Measurements from ENCODE around the gene RIN1. TPM values are rescaled to one million over a fixed set of nuclear protein-coding genes. Genes with fewer than 3 reads are reported as not detected.

RIN1 gene
- total and polyA plus RNA-seq, 2 experiments from 2014 or later, result 2.5 to 8.2 TPM

GRCh38 chr11:66325263-66325671 lies 11.0 kb downstream of the RIN1 start:
- Mint-ChIP-seq H3K36me3 (ENCODE audit: low read depth) (peaks cover 1% of the 10 kb centered on the region; the same call in 1 of the 3 replicates), H3K4me1 (peaks cover 21% of the 10 kb centered on the region), H3K27me3 (ENCODE audit: insufficient read depth, low read depth, poor library complexity) (peaks cover 23% of the 10 kb centered on the region), H3K27ac (no peak overlapping the region), H3K9me3 (peaks cover 2% of the 10 kb centered on the region; the same call in 2 of the 3 replicates), H3K4me3 (no peak overlapping the region)
- Histone ChIP-seq H3K4me2 (no peak overlapping the region), H3K9me2 (ENCODE audit: insufficient read depth) (no peaks in the 10 kb centered on the region), H3K4me3 (no peak overlapping the region), H3K36me3 (ENCODE audit: insufficient read depth) (no peaks in the 10 kb centered on the region), H3K27me3 (ENCODE audit: insufficient read depth) (no peaks in the 10 kb centered on the region), H3K79me2 (replicated peaks; ENCODE audit: insufficient read depth) (no peaks in the 10 kb centered on the region), H3K4me1 (ENCODE audit: insufficient read depth) (peaks cover 5% of the 10 kb centered on the region; the same call in 1 of the 2 replicates), H2AFZ (no peak overlapping the region), H3F3A (replicated peaks; ENCODE audit: low read depth) (no peaks in the 10 kb centered on the region), H3K27ac (ENCODE audit: low read depth) (no peak overlapping the region), H4K20me1 (replicated peaks; ENCODE audit: insufficient read depth) (no peaks in the 10 kb centered on the region)
- TF ChIP-seq CTCF (conservative IDR thresholded peaks at IDR 0.05; ENCODE audit: low read depth in 2 of 2), result no peak
- no peak for TF ChIP-seq ZNF462 (CRISPR knock-in tag; IDR thresholded peaks at IDR 0.05)
- no peak for TF ChIP-seq EZH2 (IDR thresholded peaks at IDR 0.05; ENCODE audit: low read depth, unreplicated experiment)
- no peak for TF ChIP-seq JUNB (IDR thresholded peaks at IDR 0.05; ENCODE audit: unreplicated experiment)
- no peak for TF ChIP-seq EZH2phosphoT487 (IDR thresholded peaks at IDR 0.05; ENCODE audit: unreplicated experiment)
- no peak for TF ChIP-seq NANOG (IDR thresholded peaks at IDR 0.05; ENCODE audit: borderline replicate concordance)
- TF ChIP-seq ZNF114 (CRISPR knock-in tag; IDR thresholded peaks at IDR 0.05), result no peak
- TF ChIP-seq ZNF331 (CRISPR knock-in tag; IDR thresholded peaks at IDR 0.05; ENCODE audit: low read depth), result no peak
- TF ChIP-seq POLR2AphosphoS5 (IDR thresholded peaks at IDR 0.05; ENCODE audit: low read depth), result no peak
- TF ChIP-seq STAT1 (IDR thresholded peaks at IDR 0.05; ENCODE audit: unreplicated experiment), result no peak
- TF ChIP-seq CREB1 (CRISPR knock-in tag; IDR thresholded peaks at IDR 0.05; ENCODE audit: low read depth), result no peak
- TF ChIP-seq, protein P1, sequence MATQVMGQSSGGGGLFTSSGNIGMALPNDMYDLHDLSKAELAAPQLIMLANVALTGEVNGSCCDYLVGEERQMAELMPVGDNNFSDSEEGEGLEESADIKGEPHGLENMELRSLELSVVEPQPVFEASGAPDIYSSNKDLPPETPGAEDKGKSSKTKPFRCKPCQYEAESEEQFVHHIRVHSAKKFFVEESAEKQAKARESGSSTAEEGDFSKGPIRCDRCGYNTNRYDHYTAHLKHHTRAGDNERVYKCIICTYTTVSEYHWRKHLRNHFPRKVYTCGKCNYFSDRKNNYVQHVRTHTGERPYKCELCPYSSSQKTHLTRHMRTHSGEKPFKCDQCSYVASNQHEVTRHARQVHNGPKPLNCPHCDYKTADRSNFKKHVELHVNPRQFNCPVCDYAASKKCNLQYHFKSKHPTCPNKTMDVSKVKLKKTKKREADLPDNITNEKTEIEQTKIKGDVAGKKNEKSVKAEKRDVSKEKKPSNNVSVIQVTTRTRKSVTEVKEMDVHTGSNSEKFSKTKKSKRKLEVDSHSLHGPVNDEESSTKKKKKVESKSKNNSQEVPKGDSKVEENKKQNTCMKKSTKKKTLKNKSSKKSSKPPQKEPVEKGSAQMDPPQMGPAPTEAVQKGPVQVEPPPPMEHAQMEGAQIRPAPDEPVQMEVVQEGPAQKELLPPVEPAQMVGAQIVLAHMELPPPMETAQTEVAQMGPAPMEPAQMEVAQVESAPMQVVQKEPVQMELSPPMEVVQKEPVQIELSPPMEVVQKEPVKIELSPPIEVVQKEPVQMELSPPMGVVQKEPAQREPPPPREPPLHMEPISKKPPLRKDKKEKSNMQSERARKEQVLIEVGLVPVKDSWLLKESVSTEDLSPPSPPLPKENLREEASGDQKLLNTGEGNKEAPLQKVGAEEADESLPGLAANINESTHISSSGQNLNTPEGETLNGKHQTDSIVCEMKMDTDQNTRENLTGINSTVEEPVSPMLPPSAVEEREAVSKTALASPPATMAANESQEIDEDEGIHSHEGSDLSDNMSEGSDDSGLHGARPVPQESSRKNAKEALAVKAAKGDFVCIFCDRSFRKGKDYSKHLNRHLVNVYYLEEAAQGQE (IDR thresholded peaks at IDR 0.05; ENCODE audit: unreplicated experiment), result no peak
- DNase-seq (ENCODE audit: low spot score) (no peak), ATAC-seq (no peak)
